K562 (cell line): ENCODE results near the gene TMEM72. TPM values are rescaled to one million over a fixed set of nuclear protein-coding genes. Genes with fewer than 3 reads are reported as not detected.

Experiments used
- ARHGAP35 ChIP-seq: fragments of 450-650 bp; IDR thresholded peaks from 2 replicates; pipeline ENCODE4 v1.6.1; 2018; ENCODE audit not compliant: partially characterized antibody
- C11orf30 ChIP-seq: fragments of 450-650 bp; IDR thresholded peaks from 2 replicates; pipeline ENCODE4 v1.6.1; 2016; ENCODE audit warnings: low read depth, mild to moderate bottlenecking
- GTF3C2 ChIP-seq: IDR thresholded peaks from 3 replicates; pipeline ENCODE4 v1.6.1; 2011; ENCODE audit warnings: borderline replicate concordance, mild to moderate bottlenecking, moderate library complexity; ENCODE audit not compliant: insufficient read length; ENCODE audit errors: extremely low read depth
- KAT8 ChIP-seq: fragments of 450-650 bp; IDR thresholded peaks from 2 replicates; pipeline ENCODE4 v1.6.1; 2016; ENCODE audit warnings: low read depth, mild to moderate bottlenecking
- PCBP2 ChIP-seq: fragments of 200-400 bp; formaldehyde crosslinking; IDR thresholded peaks from 2 replicates; pipeline ENCODE4 v1.6.1; 2018; ENCODE audit warnings: low read length, low read depth, mild to moderate bottlenecking, moderate library complexity; ENCODE audit not compliant: poor library complexity, severe bottlenecking
- PRPF4 ChIP-seq: fragments of 200-400 bp; formaldehyde crosslinking; IDR thresholded peaks from one replicate; pipeline ENCODE4 v1.6.1; 2017; ENCODE audit warnings: low read length, low read depth, mild to moderate bottlenecking; ENCODE audit not compliant: insufficient read depth, poor library complexity, severe bottlenecking
- PTBP1 ChIP-seq: fragments of 200-400 bp; formaldehyde crosslinking; IDR thresholded peaks from 2 replicates; pipeline ENCODE4 v1.6.1; 2017; ENCODE audit warnings: low read depth, low read length
- SMAD3 ChIP-seq: fragments of 450-650 bp; formaldehyde crosslinking; conservative IDR thresholded peaks from 2 replicates; pipeline ENCODE4 v1.4.0; 2020; ENCODE audit warnings: mild to moderate bottlenecking
- SNRNP70 ChIP-seq: fragments of 200-400 bp; formaldehyde crosslinking; optimal IDR thresholded peaks from 2 replicates; pipeline ENCODE3; 2017; ENCODE audit warnings: low read depth, low read length
- SPI1 ChIP-seq: IDR thresholded peaks from 2 replicates; pipeline ENCODE4 v1.6.1; 2011; ENCODE audit warnings: low read depth, low read length, control low read depth, borderline replicate concordance
- TSC22D4 ChIP-seq: fragments of 450-650 bp; IDR thresholded peaks from 2 replicates; pipeline ENCODE4 v1.6.1; 2016; ENCODE audit warnings: missing genetic modification characterization, missing biosample characterization, control low read depth
- ZNF232 ChIP-seq: sonication (generic); formaldehyde crosslinking; IDR thresholded peaks from 2 replicates; pipeline ENCODE4 v1.8.0; 2022; ENCODE audit warnings: mild to moderate bottlenecking, missing genetic modification reagents
- ZNF316 ChIP-seq: fragments of 450-650 bp; IDR thresholded peaks from 2 replicates; pipeline ENCODE4 v1.6.1; 2016
- polyA plus RNA-seq, 8 experiments: library from polyadenylated mRNA; depleted of rRNA in 4 of 8; stranded (reverse) in 5 of 8; unstranded in 3 of 8; fragments of >200 nt; fragmentation: Nextera tagmentation in 2 of 8; fragmentation: Illumina TruSeq in 1 of 8; extraction: Ambion mirVana in 2 of 8; extraction: Trizol in 1 of 8; gene quantifications; 2 replicates each; pipeline versions ENCODE4 v1.2.1 to v1.2.3, GENCODE V29; 2011 to 2014; ENCODE audit warnings: inconsistent platforms in 1 of 8, missing spikeins in 1 of 8
- total RNA-seq, 7 experiments: library from RNA; depleted of rRNA in 6 of 7; stranded (reverse); fragments of >200 nt in 6 of 7; fragmentation: Illumina TruSeq in 2 of 7; extraction: Trizol in 2 of 7; gene quantifications; 2 replicates each; pipeline versions ENCODE4 v1.2.1 to v1.2.3, GENCODE V29; 2011 to 2021; ENCODE audit warnings: low replicate concordance in 1 of 7

TMEM72 gene
- total and polyA plus RNA-seq, 9 of the 15 experiments (the other 6 are each of a cell fraction or from before 2014, with no cell fraction given): not detected

- TF ChIP-seq GTF3C2 (no peak), ARHGAP35 (no peak), PRPF4 (no peak), PTBP1 (no peak), SPI1 (no peak), KAT8 (no peak), TSC22D4 (no peak), ZNF316 (peak; percentile 93), ZNF232 (no peak), SMAD3 (CRISPR knock-in tag) (no peak), SNRNP70 (no peak), PCBP2 (no peak), C11orf30 (peak; percentile 89)
Observed at GRCh38 chr10:44938956-44939355, 27.8 kb downstream of the TMEM72 start (continued).
